Neural cell (in vitro differentiated cells): Measurements from ENCODE around the gene ITGB4. TPM values are rescaled to one million over a fixed set of nuclear protein-coding genes. Genes with fewer than 3 reads are reported as not detected.

Source experiments
- H2AFZ ChIP-seq: fragments of 200-600, 300-800 bp; sonication (generic), shearing (Covaris generic); 2 replicates; pipeline ENCODE4 v1.6.0; 2014; ENCODE audit warnings: low read depth, mild to moderate bottlenecking, antibody characterized with exemption, low read length, moderate library complexity
- H3F3A ChIP-seq: fragments of 200-600 bp; shearing (Covaris generic); 2 replicates; pipeline ENCODE4 v1.6.1; 2016; ENCODE audit warnings: mild to moderate bottlenecking, moderate library complexity, mixed read lengths, antibody characterized with exemption, low read length; ENCODE audit not compliant: insufficient read depth, poor library complexity, severe bottlenecking
- H3K27ac ChIP-seq: fragments of 200-600, 300-800 bp; sonication (generic), shearing (Covaris generic); 2 replicates; pipeline ENCODE4 v1.5.1; 2014; ENCODE audit warnings: mild to moderate bottlenecking, low read length, moderate library complexity
- H3K27me3 ChIP-seq: fragments of 300-800, 200-600 bp; sonication (generic), shearing (Covaris generic); 2 replicates; pipeline ENCODE4 v1.6.0; 2014; ENCODE audit warnings: mild to moderate bottlenecking, low read depth, low read length, moderate library complexity; ENCODE audit not compliant: insufficient read depth
- H3K36me3 ChIP-seq: fragments of 300-800, 200-600 bp; sonication (generic), shearing (Covaris generic); 2 replicates; pipeline ENCODE4 v1.5.1; 2014; ENCODE audit warnings: mild to moderate bottlenecking, antibody characterized with exemption, low read length, moderate library complexity; ENCODE audit not compliant: insufficient read depth
- H3K4me2 ChIP-seq: fragments of 300-800, 200-600 bp; sonication (generic), shearing (Covaris generic); 2 replicates; pipeline ENCODE4 v1.6.0; 2014; ENCODE audit warnings: mild to moderate bottlenecking, low read length
- H3K4me3 ChIP-seq: fragments of 300-800, 200-600 bp; sonication (generic), shearing (Covaris generic); 2 replicates; pipeline ENCODE4 v1.5.1; 2014; ENCODE audit warnings: mild to moderate bottlenecking, low read length, moderate library complexity
- H3K79me2 ChIP-seq: fragments of 200-600 bp; shearing (Covaris generic); replicated peaks from 2 replicates; pipeline ENCODE4 v1.6.0; 2014; ENCODE audit warnings: mild to moderate bottlenecking, low read length, moderate library complexity; ENCODE audit not compliant: insufficient read depth
- H3K9ac ChIP-seq: fragments of 300-800, 200-600 bp; sonication (generic), shearing (Covaris generic); 2 replicates; pipeline ENCODE4 v1.6.1; 2016; ENCODE audit warnings: mild to moderate bottlenecking, low read length, mixed read lengths
- H3K9me2 ChIP-seq: fragments of 200-600 bp; shearing (Covaris generic); 2 replicates; pipeline ENCODE4 v1.6.1; 2016; ENCODE audit warnings: mild to moderate bottlenecking, low read length, mixed read lengths; ENCODE audit not compliant: insufficient read depth
- H3K9me3 ChIP-seq: fragments of 200-600, 300-800 bp; sonication (generic), shearing (Covaris generic); 2 replicates; pipeline ENCODE4 v1.6.1; 2016; ENCODE audit warnings: mild to moderate bottlenecking, mixed run types, low read length, moderate library complexity, mixed read lengths
- H4K20me1 ChIP-seq: fragments of 200-600 bp; shearing (Covaris generic); 2 replicates; pipeline ENCODE4 v1.6.1; 2016; ENCODE audit warnings: mild to moderate bottlenecking, mixed run types; ENCODE audit not compliant: insufficient read depth
- EP300 ChIP-seq: fragments of 450-650 bp; conservative IDR thresholded peaks from 2 replicates; pipeline ENCODE4 v1.6.1; 2014; ENCODE audit warnings: antibody characterized with exemption, mild to moderate bottlenecking, moderate library complexity; ENCODE audit not compliant: poor library complexity, severe bottlenecking
- EZH2 ChIP-seq: fragments of 200-600, 300-800 bp; shearing (Covaris generic), sonication (generic); IDR thresholded peaks from 2 replicates; pipeline ENCODE4 v1.6.1; 2014; ENCODE audit warnings: antibody characterized with exemption, low read length, borderline replicate concordance, mild to moderate bottlenecking; ENCODE audit not compliant: insufficient read depth, poor library complexity, severe bottlenecking
- MXI1 ChIP-seq: fragments of 450-650 bp; conservative IDR thresholded peaks from 2 replicates; pipeline ENCODE4 v1.6.1; 2014; ENCODE audit warnings: antibody characterized with exemption, mild to moderate bottlenecking; ENCODE audit not compliant: poor library complexity, severe bottlenecking
- POLR2AphosphoS5 ChIP-seq: IDR thresholded peaks from 2 replicates; pipeline ENCODE4 v1.6.1; 2012
- RAD21 ChIP-seq: fragments of 450-650 bp; conservative IDR thresholded peaks from 2 replicates; pipeline ENCODE4 v1.6.1; 2014; ENCODE audit warnings: antibody characterized with exemption, mild to moderate bottlenecking, moderate library complexity
- REST ChIP-seq: IDR thresholded peaks from 2 replicates; pipeline ENCODE4 v1.6.1; 2012; ENCODE audit warnings: borderline replicate concordance
- SMC3 ChIP-seq: fragments of 450-650 bp; conservative IDR thresholded peaks from 2 replicates; pipeline ENCODE4 v1.6.1; 2014; ENCODE audit warnings: antibody characterized with exemption, mild to moderate bottlenecking, moderate library complexity; ENCODE audit not compliant: poor library complexity
- TAF1 ChIP-seq: IDR thresholded peaks from 2 replicates; pipeline ENCODE4 v1.6.1; 2012; ENCODE audit warnings: low read depth
- polyA plus RNA-seq: library from polyadenylated mRNA; depleted of rRNA; stranded (reverse); fragments of >200 nt; gene quantifications from 2 replicates; pipeline ENCODE4 v1.2.3, GENCODE V29; 2014
- TF ChIP-seq, protein P1 (sequence below): fragments of 450-650 bp; IDR thresholded peaks from 2 replicates; pipeline ENCODE4 v1.5.1; 2014; ENCODE audit warnings: antibody characterized with exemption, mild to moderate bottlenecking, moderate library complexity; ENCODE audit not compliant: poor library complexity, severe bottlenecking

ITGB4 gene
- polyA plus RNA-seq, 1 donor from 2014 or later: not detected

- TF ChIP-seq REST: no peak
- no peak for TF ChIP-seq RAD21
- TF ChIP-seq MXI1: no peak
- no peak for TF ChIP-seq TAF1
- no peak for TF ChIP-seq EP300
- no peak for TF ChIP-seq POLR2AphosphoS5
- no peak for TF ChIP-seq EZH2
- TF ChIP-seq, protein P1, sequence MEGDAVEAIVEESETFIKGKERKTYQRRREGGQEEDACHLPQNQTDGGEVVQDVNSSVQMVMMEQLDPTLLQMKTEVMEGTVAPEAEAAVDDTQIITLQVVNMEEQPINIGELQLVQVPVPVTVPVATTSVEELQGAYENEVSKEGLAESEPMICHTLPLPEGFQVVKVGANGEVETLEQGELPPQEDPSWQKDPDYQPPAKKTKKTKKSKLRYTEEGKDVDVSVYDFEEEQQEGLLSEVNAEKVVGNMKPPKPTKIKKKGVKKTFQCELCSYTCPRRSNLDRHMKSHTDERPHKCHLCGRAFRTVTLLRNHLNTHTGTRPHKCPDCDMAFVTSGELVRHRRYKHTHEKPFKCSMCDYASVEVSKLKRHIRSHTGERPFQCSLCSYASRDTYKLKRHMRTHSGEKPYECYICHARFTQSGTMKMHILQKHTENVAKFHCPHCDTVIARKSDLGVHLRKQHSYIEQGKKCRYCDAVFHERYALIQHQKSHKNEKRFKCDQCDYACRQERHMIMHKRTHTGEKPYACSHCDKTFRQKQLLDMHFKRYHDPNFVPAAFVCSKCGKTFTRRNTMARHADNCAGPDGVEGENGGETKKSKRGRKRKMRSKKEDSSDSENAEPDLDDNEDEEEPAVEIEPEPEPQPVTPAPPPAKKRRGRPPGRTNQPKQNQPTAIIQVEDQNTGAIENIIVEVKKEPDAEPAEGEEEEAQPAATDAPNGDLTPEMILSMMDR: no peak
- TF ChIP-seq SMC3: no peak
- Histone ChIP-seq H3K79me2 (no peaks in the 10 kb centered on the region), H3K4me3 (no peak overlapping the region), H3K4me2 (no peak overlapping the region), H4K20me1 (no peaks in the 10 kb centered on the region), H3K36me3 (peaks cover 3% of the 10 kb centered on the region), H3K27ac (no peak overlapping the region), H3K9me2 (no peaks in the 10 kb centered on the region), H3K9ac (no peak overlapping the region), H2AFZ (no peak overlapping the region), H3K9me3 (no peaks in the 10 kb centered on the region), H3K27me3 (no peaks in the 10 kb centered on the region), H3F3A (no peaks in the 10 kb centered on the region)
These were observed 17.7 kb upstream of the ITGB4 start for GRCh38 chr17:75703591-75703990.

DNA sequence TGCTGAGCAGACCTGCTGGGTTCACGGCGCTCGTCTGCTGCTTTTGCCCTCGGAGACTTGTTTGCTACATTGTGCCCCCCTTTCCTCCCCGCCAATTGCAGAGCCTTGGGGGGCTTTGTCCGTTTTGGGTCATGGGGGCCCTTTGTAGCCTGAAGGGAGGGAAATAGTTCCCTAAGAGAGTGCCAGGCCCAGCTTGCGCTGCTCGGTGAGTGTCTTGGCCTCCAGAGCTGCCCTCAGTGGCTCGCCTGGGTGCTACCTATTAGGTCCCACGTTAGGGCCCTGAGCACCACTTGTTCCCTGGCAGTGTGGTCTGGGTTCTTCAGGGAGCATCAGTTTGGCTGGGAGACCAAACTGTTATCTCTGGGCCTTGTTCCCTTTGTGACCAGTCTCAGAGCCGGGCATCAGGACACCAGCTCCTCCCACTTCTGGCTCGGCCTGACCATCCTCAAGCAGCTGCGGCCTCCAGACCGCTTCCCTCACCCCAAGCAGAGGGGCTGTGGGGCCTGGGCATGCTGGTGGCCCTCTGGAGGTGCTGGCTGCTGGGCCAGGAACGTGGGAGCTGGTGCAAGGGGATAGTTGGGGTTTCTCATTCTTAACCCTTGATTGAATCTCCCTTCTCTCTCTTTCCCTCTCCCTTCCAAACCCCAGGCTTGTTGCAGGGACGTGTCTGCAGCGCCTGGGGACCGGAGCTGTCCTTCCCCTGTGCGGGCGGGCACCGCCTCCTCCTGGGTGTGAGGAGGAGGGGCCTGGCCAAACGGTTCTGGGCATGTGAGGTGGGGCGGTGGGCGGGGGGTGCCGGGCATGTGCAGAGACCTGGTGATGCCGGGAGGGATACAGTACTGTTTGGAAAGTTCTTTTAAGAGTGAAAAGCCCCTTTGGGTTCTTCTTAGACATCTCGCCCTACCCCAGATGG, 16.0 kb upstream of the ITGB4 start:
- Histone ChIP-seq H3K9me2 (no peaks in the 10 kb centered on the region), H4K20me1 (no peaks in the 10 kb centered on the region), H2AFZ (no peak overlapping the region), H3K4me3 (no peak overlapping the region), H3K79me2 (no peaks in the 10 kb centered on the region), H3K9me3 (no peaks in the 10 kb centered on the region), H3K36me3 (peaks cover 3% of the 10 kb centered on the region), H3K9ac (no peak overlapping the region), H3F3A (no peaks in the 10 kb centered on the region), H3K4me2 (no peak overlapping the region), H3K27ac (no peak overlapping the region), H3K27me3 (no peaks in the 10 kb centered on the region)
- no peak for TF ChIP-seq EP300
- no peak for TF ChIP-seq REST
- no peak for TF ChIP-seq RAD21
- no peak for TF ChIP-seq SMC3
- no peak for TF ChIP-seq POLR2AphosphoS5
- no peak for TF ChIP-seq MXI1
- no peak for TF ChIP-seq EZH2
- TF ChIP-seq, protein P1: no peak
- no peak for TF ChIP-seq TAF1
